ENCODE results near the gene SNAP25.

The SNAP25 gene

GRCh38 chr20:10218536-10219451 is at the start of gene SNAP25:
Gene SNAP25, plus strand, starts transcription at chr20:10218830. Its CDS starts 56,662 bp downstream, at chr20:10275492.
- Mint-ChIP-seq H3K4me3 (peak within 1 kb of the TSS; percentile 74 to 76), H3K36me3 (peaks cover 7 to 9% of the 10 kb centered on the region in 2 donors), H3K9me3 (peaks cover 9 to 12% of the 10 kb centered on the region in 2 donors), H3K4me1 (peaks cover 9 to 19% of the 10 kb centered on the region in 2 donors), H3K27me3 (peaks cover 42 to 73% of the 10 kb centered on the region in 2 donors), H3K27ac (peak within 1 kb of the TSS; percentile 87)
- peak; percentile 29 for DNase-seq
- ATAC-seq (replicated peaks): peak; percentile 38 to 41

DNA sequence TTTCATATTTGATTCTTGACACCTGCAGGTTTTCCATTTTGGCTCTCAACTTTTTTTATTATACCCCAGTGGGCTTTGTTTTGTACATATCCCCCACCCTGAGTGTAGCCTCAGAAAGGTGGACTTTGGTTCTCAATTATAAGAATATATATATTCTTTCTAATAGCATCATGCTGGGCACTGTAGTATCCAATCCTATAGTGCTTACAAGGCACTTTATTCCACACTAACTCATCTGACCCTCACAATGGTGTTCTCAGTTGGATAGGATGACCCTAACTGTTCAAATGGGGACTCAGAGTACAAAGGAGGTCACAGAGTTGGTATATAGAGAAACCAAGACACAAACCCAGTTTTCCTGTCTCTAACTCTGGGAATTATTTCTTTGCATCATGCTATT is 48.9 kb upstream of the SNAP25 start:
- Mint-ChIP-seq H3K4me3 (no peak overlapping the region), H3K4me1 (peaks cover 5 to 12% of the 10 kb centered on the region in 2 donors), H3K9me3 (peaks cover 9 to 10% of the 10 kb centered on the region in 2 donors), H3K27me3 (peaks cover 42 to 43% of the 10 kb centered on the region in 2 donors), H3K27ac (no peak overlapping the region), H3K36me3 (peaks cover 0 to 3% of the 10 kb centered on the region in 2 donors)
- DNase-seq: no peak
- ATAC-seq (replicated peaks): no peak

DNA sequence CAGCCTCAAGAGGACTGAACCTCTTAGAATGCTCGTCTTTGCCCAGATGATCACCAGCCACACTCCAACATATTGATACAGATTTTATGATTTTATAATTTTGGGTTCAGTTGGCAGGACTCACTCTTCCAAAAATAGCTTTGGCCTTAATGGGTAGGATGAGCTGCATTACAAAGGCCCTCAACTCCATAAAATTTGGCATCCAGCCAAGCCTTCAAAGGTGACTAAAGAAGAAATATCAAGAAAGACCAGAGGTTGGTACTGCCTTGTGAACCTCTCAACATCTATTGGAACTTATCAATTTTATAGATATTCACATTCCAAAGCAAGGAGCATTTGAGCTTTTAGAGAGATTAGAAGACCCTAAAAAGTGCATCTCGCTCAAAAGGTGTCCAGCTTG is 48.4 kb upstream of the SNAP25 start:
- peaks cover 0 to 3% of the 10 kb centered on the region in 2 donors for H3K36me3 Mint-ChIP-seq
- peaks cover 9 to 10% of the 10 kb centered on the region in 2 donors for H3K9me3 Mint-ChIP-seq
- H3K27ac Mint-ChIP-seq: no peak overlapping the region
- no peak overlapping the region for H3K4me3 Mint-ChIP-seq
- DNase-seq: no peak
- H3K4me1 Mint-ChIP-seq: peaks cover 5 to 12% of the 10 kb centered on the region in 2 donors
- peaks cover 42 to 43% of the 10 kb centered on the region in 2 donors for H3K27me3 Mint-ChIP-seq
- no peak for ATAC-seq (replicated peaks)

DNA sequence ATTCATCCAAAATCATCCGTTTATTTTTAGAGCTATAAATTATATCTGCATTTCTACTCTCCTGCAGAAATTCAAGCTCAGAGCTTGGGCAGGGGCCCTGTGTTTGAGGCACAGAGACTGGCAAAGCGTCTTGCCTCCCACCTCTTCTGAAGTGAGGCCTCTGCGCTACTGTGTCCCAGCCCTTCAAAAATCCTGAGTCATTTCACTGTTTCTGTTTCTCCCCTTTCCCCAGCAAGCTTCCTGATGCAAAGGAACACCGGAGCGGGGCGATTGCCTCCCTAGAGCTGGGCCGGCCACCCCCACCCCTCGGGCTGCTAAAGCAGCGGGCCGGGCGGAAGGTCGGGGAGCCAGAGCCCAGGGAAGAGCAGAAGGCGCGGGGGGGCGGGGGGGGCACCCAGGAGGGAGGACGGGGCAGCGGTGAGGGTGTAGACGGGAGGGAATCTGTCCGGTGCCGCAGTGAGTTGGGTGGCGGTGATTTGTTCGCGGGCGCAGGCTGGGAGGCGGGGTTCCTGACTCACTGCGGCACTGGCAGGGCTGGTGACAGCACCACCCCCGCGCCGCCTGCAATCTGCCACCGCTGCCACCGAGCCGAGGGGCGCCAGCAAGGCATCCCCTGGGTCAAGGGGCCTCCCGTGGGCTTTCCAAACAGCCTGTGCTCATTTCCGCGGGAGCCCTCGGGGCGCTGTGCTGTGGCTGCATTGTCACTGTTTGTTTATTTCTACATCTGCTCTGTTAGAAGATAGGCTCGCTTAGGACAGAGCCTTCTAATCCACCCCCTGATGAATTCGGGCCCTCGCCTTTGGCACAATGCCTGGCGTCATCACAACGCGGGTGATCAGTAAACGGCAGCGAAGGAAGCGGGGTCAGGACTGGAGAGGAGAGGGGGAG is 46.5 kb upstream of the SNAP25 start:
- H3K36me3 Mint-ChIP-seq: peaks cover 0 to 3% of the 10 kb centered on the region in 2 donors
- H3K27me3 Mint-ChIP-seq: peaks cover 42 to 50% of the 10 kb centered on the region in 2 donors
- no peak for DNase-seq
- peak; percentile 74 to 89 for ATAC-seq (replicated peaks)
- peak overlapping the region; percentile 73 to 81 for H3K4me3 Mint-ChIP-seq
- H3K9me3 Mint-ChIP-seq: peaks cover 6 to 9% of the 10 kb centered on the region in 2 donors
- peaks cover 5 to 12% of the 10 kb centered on the region in 2 donors for H3K4me1 Mint-ChIP-seq
- peak overlapping the region; percentile 92 for H3K27ac Mint-ChIP-seq

- no peak overlapping the region for H3K4me3 Mint-ChIP-seq
- H3K27ac Mint-ChIP-seq: no peak overlapping the region
- H3K9me3 Mint-ChIP-seq: peaks cover 6 to 9% of the 10 kb centered on the region in 2 donors
- ATAC-seq (replicated peaks) (peak in 1 of 2 donors; percentile 5), DNase-seq (no peak)
- H3K4me1 Mint-ChIP-seq: peaks cover 5 to 12% of the 10 kb centered on the region in 2 donors
- H3K36me3 Mint-ChIP-seq: peaks cover 0 to 3% of the 10 kb centered on the region in 2 donors
- peaks cover 38 to 50% of the 10 kb centered on the region in 2 donors for H3K27me3 Mint-ChIP-seq
Observed at GRCh38 chr20:10172998-10173655, 45.5 kb upstream of the SNAP25 start.

GRCh38 chr20:10174400-10174799 is 44.2 kb upstream of the SNAP25 start:
- H3K27ac Mint-ChIP-seq: no peak overlapping the region
- DNase-seq: no peak

GRCh38 chr20:10177326-10177725 is 41.3 kb upstream of the SNAP25 start:
- no peak overlapping the region for H3K4me3 Mint-ChIP-seq
- peaks cover 20 to 26% of the 10 kb centered on the region in 2 donors for H3K27me3 Mint-ChIP-seq
- no peak for DNase-seq
- H3K27ac Mint-ChIP-seq: no peak overlapping the region
- peaks cover 0 to 3% of the 10 kb centered on the region in 2 donors for H3K36me3 Mint-ChIP-seq
- H3K9me3 Mint-ChIP-seq: peaks cover 0 to 3% of the 10 kb centered on the region in 2 donors
- no peak for ATAC-seq (replicated peaks)
- peaks cover 2 to 4% of the 10 kb centered on the region in 2 donors for H3K4me1 Mint-ChIP-seq

More at GRCh38 chr20:10174400-10174799, 44.2 kb upstream of the SNAP25 start:
- no peak overlapping the region for H3K4me3 Mint-ChIP-seq
- ATAC-seq (replicated peaks): no peak
- H3K27me3 Mint-ChIP-seq: peaks cover 31 to 49% of the 10 kb centered on the region in 2 donors
- peaks cover 0 to 5% of the 10 kb centered on the region in 2 donors for H3K9me3 Mint-ChIP-seq
- H3K4me1 Mint-ChIP-seq: peaks cover 5 to 12% of the 10 kb centered on the region in 2 donors
- peaks cover 0 to 3% of the 10 kb centered on the region in 2 donors for H3K36me3 Mint-ChIP-seq

DNA sequence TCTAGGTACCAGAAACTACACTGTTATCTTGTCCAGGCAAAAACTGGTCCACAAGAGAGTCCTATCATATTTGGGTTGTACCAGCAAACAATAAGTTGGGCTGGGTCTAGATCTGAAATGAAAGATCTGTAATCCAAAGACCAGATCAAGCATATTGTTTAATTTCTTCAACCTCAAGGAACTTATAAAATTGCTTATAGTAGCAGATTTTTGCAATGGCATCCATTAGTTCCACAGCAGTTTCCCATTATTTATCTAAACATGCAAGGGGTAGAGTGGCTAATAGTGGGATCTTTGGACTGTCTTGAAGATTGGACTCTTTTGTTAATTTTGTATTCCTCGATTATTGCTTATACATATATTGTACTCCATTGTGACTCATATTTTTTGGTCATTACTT is 40.5 kb upstream of the SNAP25 start:
- no peaks in the 10 kb centered on the region for H3K36me3 Mint-ChIP-seq
- H3K4me3 Mint-ChIP-seq: no peak overlapping the region
- H3K4me1 Mint-ChIP-seq: no peaks in the 10 kb centered on the region
- no peak overlapping the region for H3K27ac Mint-ChIP-seq
- no peak for DNase-seq
- H3K27me3 Mint-ChIP-seq: peaks cover 14 to 19% of the 10 kb centered on the region in 2 donors
- no peak for ATAC-seq (replicated peaks)
- H3K9me3 Mint-ChIP-seq: peaks cover 0 to 3% of the 10 kb centered on the region in 2 donors

- ATAC-seq (replicated peaks): no peak
Observed at GRCh38 chr20:10178727-10179313, 39.8 kb upstream of the SNAP25 start.

DNA sequence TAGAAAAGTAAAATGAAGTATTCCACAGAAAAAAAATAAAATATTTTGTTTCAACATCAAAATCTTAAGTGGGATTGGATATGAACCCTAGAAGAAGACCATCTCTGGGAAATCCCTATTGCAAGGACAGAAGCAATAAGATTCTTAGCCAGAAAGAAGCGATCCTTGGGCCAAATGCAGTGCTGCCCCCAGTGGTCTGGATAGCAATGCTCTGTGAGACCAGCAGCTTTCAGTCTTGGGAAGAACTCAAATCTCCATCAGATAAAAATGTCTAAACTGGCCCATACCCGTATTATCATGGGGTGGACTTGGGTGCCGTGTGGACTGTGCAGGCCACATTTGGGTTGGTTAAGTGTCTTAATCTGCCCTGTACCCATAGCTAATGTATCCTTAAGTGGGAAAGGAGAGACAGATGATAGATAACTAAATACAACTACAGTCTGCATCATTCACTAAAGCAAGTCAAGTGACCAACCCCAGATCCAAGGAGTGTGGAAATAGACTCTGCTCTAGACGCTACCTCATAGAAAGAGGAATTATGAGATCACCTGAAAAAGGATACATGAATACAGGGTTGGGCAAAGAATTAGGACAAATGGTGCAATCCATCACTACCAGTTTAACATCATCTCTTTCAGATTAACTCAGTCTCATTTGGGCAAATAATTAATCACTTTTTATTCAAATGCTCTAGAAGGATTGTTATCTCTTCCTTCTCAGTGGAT is 38.9 kb upstream of the SNAP25 start:
- no peaks in the 10 kb centered on the region for H3K4me1 Mint-ChIP-seq
- DNase-seq (no peak), ATAC-seq (replicated peaks) (no peak)
- H3K27ac Mint-ChIP-seq: no peak overlapping the region
- no peak overlapping the region for H3K4me3 Mint-ChIP-seq
- peaks cover 3% of the 10 kb centered on the region in 2 donors for H3K9me3 Mint-ChIP-seq
- no peaks in the 10 kb centered on the region for H3K36me3 Mint-ChIP-seq
- peaks cover 6 to 7% of the 10 kb centered on the region in 2 donors for H3K27me3 Mint-ChIP-seq

More at GRCh38 chr20:10178727-10179313, 39.8 kb upstream of the SNAP25 start:
- peaks cover 0 to 3% of the 10 kb centered on the region in 2 donors for H3K9me3 Mint-ChIP-seq
- H3K27ac Mint-ChIP-seq: no peak overlapping the region
- H3K4me1 Mint-ChIP-seq: no peaks in the 10 kb centered on the region
- peaks cover 8 to 11% of the 10 kb centered on the region in 2 donors for H3K27me3 Mint-ChIP-seq
- no peak overlapping the region for H3K4me3 Mint-ChIP-seq
- no peak for DNase-seq
- H3K36me3 Mint-ChIP-seq: no peaks in the 10 kb centered on the region

DNA sequence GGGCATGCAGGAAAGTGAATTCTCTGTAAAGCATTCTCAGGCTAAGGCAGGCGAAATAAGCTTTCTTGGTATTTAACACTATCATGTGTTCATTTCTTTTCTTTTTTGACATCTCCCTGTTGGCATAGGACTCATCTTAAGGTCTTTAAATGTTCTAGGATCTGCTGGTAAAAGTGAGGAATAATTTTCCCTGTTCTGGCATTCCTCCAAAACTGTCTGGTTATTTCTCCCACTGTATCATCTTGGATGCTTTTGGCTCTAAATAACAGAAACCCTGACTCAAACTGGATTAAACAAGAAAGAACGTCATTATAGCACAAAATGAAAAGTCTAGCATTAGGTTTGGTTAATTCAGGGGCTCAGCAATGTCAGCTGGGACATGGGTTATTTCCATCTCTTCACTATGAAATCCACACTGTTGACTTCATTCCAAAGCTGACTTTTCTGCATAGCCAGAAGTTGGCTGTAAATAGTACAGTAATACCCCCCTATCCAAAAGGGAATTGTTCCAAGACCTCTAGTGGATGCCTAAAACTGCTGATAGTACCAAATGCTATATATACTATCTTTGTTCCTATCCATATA is 37.9 kb upstream of the SNAP25 start:
- H3K27ac Mint-ChIP-seq: no peak overlapping the region
- H3K4me1 Mint-ChIP-seq: no peaks in the 10 kb centered on the region
- H3K36me3 Mint-ChIP-seq: no peaks in the 10 kb centered on the region
- peaks cover 5 to 7% of the 10 kb centered on the region in 2 donors for H3K9me3 Mint-ChIP-seq
- DNase-seq (no peak), ATAC-seq (replicated peaks) (no peak)
- H3K27me3 Mint-ChIP-seq: peaks cover 6 to 7% of the 10 kb centered on the region in 2 donors
- H3K4me3 Mint-ChIP-seq: no peak overlapping the region

GRCh38 chr20:10185741-10186558 is 32.7 kb upstream of the SNAP25 start:
- H3K4me3 Mint-ChIP-seq: no peak overlapping the region
- ATAC-seq (replicated peaks) (no peak), DNase-seq (no peak)
- no peaks in the 10 kb centered on the region for H3K36me3 Mint-ChIP-seq
- H3K27ac Mint-ChIP-seq: no peak overlapping the region
- H3K9me3 Mint-ChIP-seq: peaks cover 5 to 12% of the 10 kb centered on the region in 2 donors
- H3K27me3 Mint-ChIP-seq: no peaks in the 10 kb centered on the region
- H3K4me1 Mint-ChIP-seq: no peaks in the 10 kb centered on the region

All from stimulated activated naive B cell treated with anti-CD40 and anti-IgM and Interleukin-4, amounts not matched to agents 10 μg/mL and 1 μg/mL and 100 μg/mL, for 72 hours (primary cell).